ENCODE measurements around the gene GPRIN2.
"Not testable (repeated sequence)": the region's sequence is repeated elsewhere in the genome, so short reads cannot be mapped to it uniquely, and the experiment has no call there.

The GPRIN2 gene

GRCh38 chr10:46537309-46537708 lies 19.1 kb downstream of the GPRIN2 start:
- no peak for DNase-seq (ENCODE audit: low read depth in 2 of 2)

DNA sequence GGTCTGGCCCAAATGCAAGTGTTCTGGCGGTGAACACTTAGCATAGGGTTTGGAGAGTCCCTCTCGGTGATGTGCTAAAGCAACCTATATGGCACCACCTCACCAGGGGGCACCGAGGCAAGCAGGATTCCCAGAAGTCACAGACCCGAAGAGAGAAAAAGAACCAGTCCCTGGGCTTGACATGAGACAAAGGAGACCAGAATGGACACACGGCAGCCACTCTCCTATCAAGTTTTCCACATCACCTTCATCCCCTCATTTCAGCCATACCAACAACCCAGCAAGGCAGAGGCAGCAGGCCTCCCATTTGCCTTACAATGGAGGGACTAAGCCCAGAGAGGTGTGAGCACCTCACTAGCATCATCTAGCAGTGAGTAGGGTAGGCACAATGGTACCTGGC lies 19.7 kb downstream of the GPRIN2 start:
- DNase-seq (ENCODE audit: low read depth in 2 of 2), result no peak

DNA sequence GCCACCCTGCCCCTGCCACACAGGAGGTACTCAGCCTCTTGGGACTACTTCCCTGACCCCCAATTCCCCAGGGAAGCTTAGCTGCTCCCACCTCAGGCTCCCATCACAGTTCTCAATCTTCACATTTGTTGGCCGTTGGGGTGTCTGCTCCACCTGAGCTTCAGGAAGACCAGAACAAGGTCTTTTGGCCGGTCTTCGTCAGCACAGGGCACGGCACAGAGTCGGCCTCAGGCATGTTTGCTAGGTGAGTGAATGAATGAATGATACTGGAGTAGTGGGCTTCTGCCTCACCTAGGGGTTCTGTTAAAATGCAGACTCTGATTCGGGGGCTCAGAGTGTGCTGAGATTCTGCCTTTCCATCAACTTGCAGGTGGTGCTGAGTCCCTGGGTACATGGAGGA lies 20.3 kb downstream of the GPRIN2 start:
- no peak for DNase-seq (ENCODE audit: low read depth in 2 of 2)

DNA sequence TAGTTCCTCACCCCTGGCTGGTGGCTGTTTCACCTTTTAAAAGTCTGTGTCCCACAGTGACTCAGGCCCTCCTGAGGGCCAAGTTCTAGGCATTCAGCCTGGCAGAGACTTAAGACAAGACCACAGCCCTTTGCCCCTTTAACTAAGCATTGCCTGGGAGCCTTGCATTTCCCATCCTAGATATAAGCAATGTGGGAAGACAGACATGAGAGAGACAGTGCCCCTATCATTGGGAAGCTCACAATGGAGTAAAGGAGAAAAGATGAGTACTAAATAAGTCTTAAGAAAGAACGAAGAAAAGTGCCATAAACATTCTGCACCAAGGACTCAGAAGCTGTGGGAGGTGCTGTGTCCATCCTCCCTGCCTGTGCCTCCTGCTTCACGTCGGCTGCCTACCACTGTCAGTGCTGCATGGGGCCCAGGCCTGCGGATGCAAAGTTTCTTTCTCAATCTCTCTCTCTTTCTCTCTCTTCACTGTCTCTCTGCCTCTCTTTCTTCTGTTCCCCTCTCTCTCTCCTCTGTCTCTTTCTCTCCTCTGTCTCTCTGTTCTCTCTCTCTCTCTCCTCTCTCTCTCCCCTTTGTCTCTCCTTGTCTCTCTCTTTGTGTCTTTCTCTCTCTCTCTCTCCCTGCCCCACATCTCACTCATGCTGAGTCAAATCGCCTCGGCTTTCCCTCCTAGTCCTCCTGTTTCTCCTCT lies 21.5 kb downstream of the GPRIN2 start:
- DNase-seq (ENCODE audit: low read depth in 2 of 2), result no peak

GRCh38 chr10:46532256-46532655 lies 24.2 kb downstream of the GPRIN2 start:
- DNase-seq (ENCODE audit: low read depth in 2 of 2), result not testable (repeated sequence)

- no peak for DNase-seq (ENCODE audit: low read depth in 2 of 2)
These were observed 25.9 kb downstream of the GPRIN2 start for GRCh38 chr10:46530249-46531186.

- not testable (repeated sequence) for DNase-seq (ENCODE audit: low read depth in 2 of 2)
These were observed 26.7 kb downstream of the GPRIN2 start for GRCh38 chr10:46529742-46530141.

GRCh38 chr10:46528675-46529615 lies 27.5 kb downstream of the GPRIN2 start:
- no peak for DNase-seq (ENCODE audit: low read depth in 2 of 2)

- DNase-seq (ENCODE audit: low read depth in 2 of 2), result no peak
These were observed 28.2 kb downstream of the GPRIN2 start for GRCh38 chr10:46528171-46528671.

- DNase-seq (ENCODE audit: low read depth in 2 of 2), result no peak
These were observed 29.1 kb downstream of the GPRIN2 start for GRCh38 chr10:46527241-46527811.

DNA sequence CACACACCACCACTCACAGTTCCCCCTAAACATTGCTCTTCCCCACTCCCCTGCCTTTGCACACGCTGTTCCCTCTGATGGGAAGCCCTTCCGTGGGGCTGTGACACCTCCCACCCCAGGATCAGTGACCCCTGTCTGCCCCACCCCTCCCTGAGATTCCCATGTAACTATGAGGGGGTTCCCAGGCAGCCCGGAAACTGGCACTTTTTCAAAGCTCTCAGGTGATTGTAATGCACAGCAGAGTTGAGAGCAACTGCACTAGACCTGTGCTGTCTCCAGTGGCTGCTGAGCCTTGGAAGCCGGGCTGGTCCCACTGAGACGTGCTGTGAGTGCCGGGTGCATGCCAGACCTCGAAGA lies 29.8 kb downstream of the GPRIN2 start:
- no peak for DNase-seq (ENCODE audit: low read depth in 2 of 2)

- DNase-seq (ENCODE audit: low read depth in 2 of 2), result no peak
These were observed 30.4 kb downstream of the GPRIN2 start for GRCh38 chr10:46525824-46526681.

GRCh38 chr10:46525177-46525823 lies 31.2 kb downstream of the GPRIN2 start:
- no peak for DNase-seq (ENCODE audit: low read depth in 2 of 2)

DNA sequence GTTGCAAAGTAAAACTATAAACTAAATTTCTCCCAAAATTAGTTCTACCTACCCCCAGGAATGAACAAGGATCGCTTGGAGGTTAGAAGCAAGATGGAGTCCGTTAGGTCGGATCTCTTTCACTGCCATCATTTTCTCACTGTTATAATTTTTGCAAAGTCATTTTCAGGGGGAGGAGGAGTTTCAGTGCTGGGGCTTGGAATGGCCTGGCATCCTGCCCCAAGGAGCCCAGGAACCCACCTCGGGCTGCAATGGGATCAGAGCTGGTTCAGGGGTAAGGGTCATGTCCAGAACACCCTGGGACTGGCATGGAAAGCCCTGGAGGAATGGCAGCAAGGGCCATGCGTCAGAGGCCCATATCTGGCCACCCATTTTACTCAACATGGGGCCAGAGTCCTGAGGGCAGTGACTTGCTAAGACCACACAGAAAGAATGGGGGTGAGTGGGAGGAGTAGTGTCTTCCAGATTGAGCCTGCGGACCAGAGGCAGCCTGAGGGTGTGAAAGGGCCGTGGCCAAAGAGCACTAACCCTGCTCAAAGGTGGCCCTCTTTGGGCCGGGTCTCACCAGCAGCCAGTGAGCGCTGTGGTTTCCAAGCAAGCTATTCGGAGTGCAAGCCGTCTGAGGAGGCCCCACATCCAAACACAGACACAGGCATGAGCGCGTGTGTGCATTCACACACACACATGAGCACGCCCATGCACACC lies 31.8 kb downstream of the GPRIN2 start:
- no peak for DNase-seq (ENCODE audit: low read depth in 2 of 2)

DNA sequence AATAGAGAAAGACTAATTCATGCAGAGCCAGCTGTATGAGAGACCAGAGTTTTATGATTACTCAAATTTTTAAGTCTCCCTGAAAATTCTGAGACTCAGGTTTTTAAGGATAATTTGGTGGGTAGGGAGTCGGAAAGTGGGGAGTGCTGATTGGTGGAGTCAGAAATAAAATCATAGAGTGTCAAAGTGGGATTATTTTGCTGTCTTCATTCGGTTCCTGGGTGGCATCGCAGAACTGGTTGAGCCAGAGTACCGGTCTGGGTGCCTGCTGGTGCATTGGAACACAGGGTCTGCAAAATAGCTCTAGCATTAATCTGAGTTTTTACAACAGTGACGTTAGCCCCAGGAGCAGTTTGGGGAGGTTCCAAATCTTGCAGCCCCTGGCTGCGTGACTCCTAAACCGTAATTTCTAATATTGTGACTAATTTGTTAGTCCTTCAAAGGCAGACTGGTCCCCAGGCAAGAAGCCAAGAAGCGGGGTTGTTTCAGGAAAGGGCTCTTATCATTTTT lies 32.4 kb downstream of the GPRIN2 start:
- DNase-seq (ENCODE audit: low read depth in 2 of 2), result no peak

DNA sequence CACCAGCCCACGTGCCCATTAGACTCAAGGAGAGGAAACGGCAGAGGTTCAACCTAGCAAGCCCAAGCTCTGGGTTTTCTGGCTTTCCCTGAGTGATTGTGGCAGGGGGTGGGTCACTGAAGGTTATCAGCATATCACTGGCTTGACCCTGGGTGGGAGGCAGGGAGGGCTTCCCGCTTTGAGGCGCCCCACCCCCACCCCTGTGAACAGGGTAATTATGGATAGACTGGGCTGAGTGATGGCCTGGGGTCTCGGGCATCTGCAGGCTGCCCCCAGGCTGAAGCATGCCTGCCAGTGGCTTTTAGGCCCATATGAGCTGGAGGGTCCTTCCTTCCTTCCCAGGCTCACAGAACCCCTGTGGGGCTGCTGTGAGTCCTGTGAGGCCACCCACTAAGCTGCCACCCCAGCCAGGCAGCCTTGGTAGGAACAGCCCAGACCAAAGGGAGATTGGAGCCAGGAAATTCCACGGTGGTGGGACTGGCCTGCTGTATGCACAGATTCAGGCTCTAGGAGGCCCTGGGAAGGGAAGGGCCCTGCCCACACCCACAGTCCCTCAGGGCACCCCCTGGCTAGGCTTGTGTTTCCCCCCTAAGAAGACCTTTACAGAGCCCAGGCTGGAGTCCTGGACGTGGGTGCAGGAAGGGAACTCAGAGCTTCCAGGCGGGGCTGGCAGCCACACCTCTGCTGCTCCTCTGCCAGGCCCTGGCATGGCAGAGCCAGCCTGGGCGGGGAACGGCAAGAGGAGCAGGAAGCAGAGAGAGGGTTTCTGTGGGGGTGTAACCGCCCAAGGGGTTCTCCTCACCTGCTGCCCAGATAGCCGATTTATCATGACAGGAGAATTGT lies 33.1 kb downstream of the GPRIN2 start:
- DNase-seq (ENCODE audit: low read depth in 2 of 2), result no peak

GRCh38 chr10:46522295-46523118 lies 34.0 kb downstream of the GPRIN2 start:
- DNase-seq (ENCODE audit: low read depth in 2 of 2), result no peak
